NB4 (cell line): Measurements from ENCODE around the gene SCGB1C1.
"Not testable (repeated sequence)": the region's sequence is repeated elsewhere in the genome, so short reads cannot be mapped to it uniquely, and the experiment has no call there.

ENCODE experiments used
- DNase-seq: peaks from one replicate; pipeline ENCODE4 v3.0.0; 2010; ENCODE audit warnings: low read depth
- H3K4me3 ChIP-seq: one replicate; pipeline ENCODE4 v1.5.1; 2011; ENCODE audit warnings: mild to moderate bottlenecking, low read depth, low read length, moderate library complexity
- MYC ChIP-seq: IDR thresholded peaks from 2 replicates; pipeline ENCODE4 v1.6.1; 2011; ENCODE audit warnings: low read depth, low read length
- POLR2A ChIP-seq: IDR thresholded peaks from 2 replicates; pipeline ENCODE4 v1.6.1; 2011; ENCODE audit warnings: mild to moderate bottlenecking; ENCODE audit not compliant: insufficient read length; ENCODE audit errors: extremely low read depth
- TF ChIP-seq, protein P1 (sequence below): IDR thresholded peaks from one replicate; pipeline ENCODE4 v1.5.1; 2012; ENCODE audit warnings: low read depth, low read length
- TF ChIP-seq, protein P2 (sequence below): IDR thresholded peaks from 2 replicates; pipeline ENCODE4 v1.6.1; 2011; ENCODE audit warnings: low read depth, low read length

SCGB1C1 gene

GRCh38 chr11:235609-235996, 42.7 kb downstream of the SCGB1C1 start:
- peak overlapping the region; percentile 89 for H3K4me3 ChIP-seq
- no peak for DNase-seq
- TF ChIP-seq MYC (no peak), POLR2A (no peak)
- TF ChIP-seq, protein P1, sequence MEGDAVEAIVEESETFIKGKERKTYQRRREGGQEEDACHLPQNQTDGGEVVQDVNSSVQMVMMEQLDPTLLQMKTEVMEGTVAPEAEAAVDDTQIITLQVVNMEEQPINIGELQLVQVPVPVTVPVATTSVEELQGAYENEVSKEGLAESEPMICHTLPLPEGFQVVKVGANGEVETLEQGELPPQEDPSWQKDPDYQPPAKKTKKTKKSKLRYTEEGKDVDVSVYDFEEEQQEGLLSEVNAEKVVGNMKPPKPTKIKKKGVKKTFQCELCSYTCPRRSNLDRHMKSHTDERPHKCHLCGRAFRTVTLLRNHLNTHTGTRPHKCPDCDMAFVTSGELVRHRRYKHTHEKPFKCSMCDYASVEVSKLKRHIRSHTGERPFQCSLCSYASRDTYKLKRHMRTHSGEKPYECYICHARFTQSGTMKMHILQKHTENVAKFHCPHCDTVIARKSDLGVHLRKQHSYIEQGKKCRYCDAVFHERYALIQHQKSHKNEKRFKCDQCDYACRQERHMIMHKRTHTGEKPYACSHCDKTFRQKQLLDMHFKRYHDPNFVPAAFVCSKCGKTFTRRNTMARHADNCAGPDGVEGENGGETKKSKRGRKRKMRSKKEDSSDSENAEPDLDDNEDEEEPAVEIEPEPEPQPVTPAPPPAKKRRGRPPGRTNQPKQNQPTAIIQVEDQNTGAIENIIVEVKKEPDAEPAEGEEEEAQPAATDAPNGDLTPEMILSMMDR, result no peak
- TF ChIP-seq, protein P2, sequence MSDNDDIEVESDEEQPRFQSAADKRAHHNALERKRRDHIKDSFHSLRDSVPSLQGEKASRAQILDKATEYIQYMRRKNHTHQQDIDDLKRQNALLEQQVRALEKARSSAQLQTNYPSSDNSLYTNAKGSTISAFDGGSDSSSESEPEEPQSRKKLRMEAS, result no peak

DNA sequence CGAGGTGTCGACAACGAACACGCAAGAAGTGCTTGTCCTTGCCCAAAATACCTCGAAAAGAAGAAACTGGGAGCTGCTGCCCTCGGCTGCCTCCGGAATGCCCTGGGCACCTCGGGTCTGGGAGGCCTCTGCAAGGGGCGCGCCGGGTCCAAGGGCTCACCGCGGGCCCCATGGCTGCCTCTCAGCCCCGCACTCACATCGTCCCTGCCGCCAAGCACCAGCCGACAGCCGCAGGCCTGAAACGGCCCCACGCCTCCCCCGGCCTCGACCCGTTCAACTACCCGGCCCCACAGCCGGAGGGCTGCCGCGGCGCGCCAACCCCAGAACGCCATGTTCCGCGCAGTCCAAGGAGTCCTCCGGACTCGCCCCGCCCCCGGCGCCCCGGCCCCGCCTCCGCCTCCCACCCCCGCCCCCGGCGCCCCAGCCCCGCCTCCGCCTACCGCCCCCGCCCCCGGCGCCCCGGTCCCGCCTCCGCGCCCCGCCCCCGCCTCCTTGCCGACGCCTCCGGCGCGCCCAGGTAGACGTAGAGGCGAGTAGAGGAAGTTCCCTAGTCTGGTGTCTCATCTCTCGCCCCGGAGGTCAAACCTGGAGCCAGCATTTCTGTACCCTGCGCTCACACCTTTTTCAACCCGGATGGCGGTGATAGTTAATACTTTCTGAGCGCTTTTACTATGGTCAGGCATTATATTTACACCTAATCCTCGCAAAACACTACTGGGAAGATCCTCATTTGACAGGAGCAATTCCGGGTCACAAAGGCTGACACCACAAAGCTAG, 43.3 kb downstream of the SCGB1C1 start, which contains the start of gene SIRT3:
Gene SIRT3, minus strand, starts transcription at position 346 of the 777 bp plus-strand sequence. Its CDS starts 14 bp downstream, at position 332.
- DNase-seq, result peak; percentile 86
- peak within 1 kb of the TSS; percentile 98 for H3K4me3 ChIP-seq
- TF ChIP-seq POLR2A, result peak; percentile 63
- TF ChIP-seq, protein P2, result no peak

GRCh38 chr11:236774-237767, 44.2 kb downstream of the SCGB1C1 start, which contains the start of gene PSMD13:
Gene PSMD13, plus strand, starts transcription at chr11:236976. Its CDS starts 74 bp downstream, at chr11:237050.
- peak; percentile 88 for DNase-seq
- TF ChIP-seq POLR2A (peak; percentile 60), MYC (no peak)
- TF ChIP-seq, protein P2, result no peak
- TF ChIP-seq, protein P1, result no peak
- H3K4me3 ChIP-seq, result peak within 1 kb of the TSS; percentile 98

DNA sequence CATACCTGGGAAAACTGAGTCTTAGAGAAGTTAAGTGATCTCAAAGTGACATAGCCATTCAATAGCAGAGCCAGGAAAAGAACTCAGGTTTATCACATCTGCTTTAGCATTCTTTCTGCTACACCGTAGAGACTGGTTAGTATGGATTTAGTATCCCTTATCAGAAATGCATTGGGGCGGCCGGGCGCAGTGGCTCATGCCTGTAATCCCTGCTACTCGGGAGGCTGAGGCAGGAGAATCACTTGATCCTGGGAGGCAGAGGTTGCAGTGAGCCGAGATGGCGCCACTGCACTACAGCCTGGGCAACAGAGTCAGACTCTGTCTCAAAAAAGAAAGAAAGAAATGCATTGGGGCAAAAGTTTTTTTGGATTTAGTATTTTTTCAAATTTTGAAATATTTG, 45.5 kb downstream of the SCGB1C1 start:
- peak overlapping the region; percentile 98 for H3K4me3 ChIP-seq
- not testable (repeated sequence) for DNase-seq

- TF ChIP-seq, protein P1, result no peak
- TF ChIP-seq POLR2A (no peak), MYC (no peak)
- TF ChIP-seq, protein P2, result no peak
- DNase-seq, result no peak
Observed at GRCh38 chr11:240315-240714, 47.4 kb downstream of the SCGB1C1 start.

GRCh38 chr11:241634-242033, 48.8 kb downstream of the SCGB1C1 start:
- H3K4me3 ChIP-seq, result no peak overlapping the region
- no peak for DNase-seq
- no peak for TF ChIP-seq POLR2A
- TF ChIP-seq, protein P1, result no peak

More at GRCh38 chr11:240315-240714, 47.4 kb downstream of the SCGB1C1 start:
- H3K4me3 ChIP-seq, result no peak overlapping the region
